Germinal center (tissue), 1 donor: Measurements from ENCODE around the gene OLA1.

Experiments
- DNase-seq: peaks from one replicate; pipeline ENCODE4 v3.0.0; 2012; ENCODE audit warnings: mixed read lengths, low spot score

OLA1 gene

DNA sequence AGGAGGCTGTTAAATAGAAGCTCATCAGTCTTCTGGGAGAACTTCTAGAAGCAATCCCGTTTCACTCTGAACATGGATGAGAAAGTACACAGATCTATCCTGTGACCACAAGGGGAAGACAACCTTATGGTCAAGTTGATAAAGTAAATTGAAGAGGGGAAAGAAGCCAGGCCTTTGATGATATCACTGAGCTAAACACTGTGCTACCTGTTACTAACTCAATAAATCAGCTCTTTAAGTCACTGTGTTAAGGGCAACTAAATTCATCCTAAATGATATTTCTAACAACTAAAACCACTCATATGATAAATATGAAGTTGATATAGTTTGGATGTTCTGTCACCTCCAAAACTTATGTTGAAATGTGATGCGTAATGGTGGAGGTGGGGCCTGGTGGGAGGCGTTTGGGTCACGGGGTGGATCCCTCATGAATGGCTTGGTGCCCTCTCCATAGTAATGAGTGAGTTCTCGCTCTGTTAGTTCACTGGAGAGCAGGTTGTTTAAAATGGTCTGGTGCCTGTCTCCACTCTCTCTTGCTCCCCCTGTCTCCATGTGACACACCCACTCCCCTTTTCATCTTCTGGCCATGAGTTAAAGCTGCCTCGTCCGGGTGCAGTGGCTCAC, 23.6 kb downstream of the OLA1 start:
- no peak for DNase-seq

DNA sequence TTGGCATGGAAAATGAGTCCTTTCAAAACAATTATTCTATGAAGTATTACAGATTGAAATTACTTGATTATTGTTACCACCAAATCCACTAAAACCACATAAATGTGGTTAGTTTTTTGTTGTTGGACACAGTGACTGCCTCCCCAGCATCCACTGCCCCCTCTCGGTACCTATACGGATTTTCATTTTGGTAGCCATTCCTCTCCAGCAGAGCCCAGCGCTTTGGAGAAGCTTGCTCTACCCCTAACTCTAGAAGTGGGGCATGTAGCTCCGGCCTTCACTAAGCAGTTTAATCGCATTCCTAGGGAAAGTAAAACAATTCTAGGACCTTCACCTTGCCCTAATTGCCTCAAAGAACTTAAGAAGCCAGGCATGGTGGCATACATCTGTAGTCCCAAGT, 24.2 kb downstream of the OLA1 start:
- DNase-seq = no peak

DNA sequence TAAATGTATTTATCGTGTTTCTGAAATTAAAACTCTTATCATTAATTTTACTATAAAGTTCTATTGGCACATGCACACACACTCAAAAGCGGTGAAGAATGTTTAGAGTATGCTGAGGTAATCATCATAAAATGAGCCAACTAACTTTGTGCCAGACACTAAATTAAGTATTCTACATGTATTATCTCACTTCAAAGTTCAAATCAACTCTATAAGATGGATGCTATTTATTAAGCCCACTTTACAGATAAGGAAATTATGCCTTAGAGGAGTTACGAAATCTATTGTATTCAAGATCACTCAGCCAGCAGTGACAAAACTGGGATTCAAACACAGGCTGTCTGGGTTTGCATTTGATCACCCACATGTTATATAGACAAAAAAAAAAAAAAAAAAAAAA, 24.9 kb downstream of the OLA1 start:
- DNase-seq = no peak

DNA sequence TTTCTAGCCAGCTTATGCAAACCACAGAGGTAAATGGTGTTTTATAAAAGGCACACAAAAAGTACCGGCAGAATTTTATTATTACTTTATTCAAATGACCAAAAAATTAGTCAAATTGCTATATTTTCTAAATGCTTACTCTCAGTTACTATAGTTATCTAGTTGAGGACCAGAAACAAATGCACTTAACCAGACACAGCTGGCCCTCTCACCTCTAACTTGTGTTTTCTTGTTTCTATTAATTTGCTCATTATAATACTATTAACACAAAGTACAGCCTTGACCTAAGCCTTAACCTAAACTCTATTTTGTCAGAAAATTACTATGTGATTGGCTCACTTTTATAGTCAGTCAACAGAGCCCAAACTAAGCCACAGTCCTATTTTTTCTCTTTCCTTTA, 26.2 kb downstream of the OLA1 start:
- no peak for DNase-seq

DNA sequence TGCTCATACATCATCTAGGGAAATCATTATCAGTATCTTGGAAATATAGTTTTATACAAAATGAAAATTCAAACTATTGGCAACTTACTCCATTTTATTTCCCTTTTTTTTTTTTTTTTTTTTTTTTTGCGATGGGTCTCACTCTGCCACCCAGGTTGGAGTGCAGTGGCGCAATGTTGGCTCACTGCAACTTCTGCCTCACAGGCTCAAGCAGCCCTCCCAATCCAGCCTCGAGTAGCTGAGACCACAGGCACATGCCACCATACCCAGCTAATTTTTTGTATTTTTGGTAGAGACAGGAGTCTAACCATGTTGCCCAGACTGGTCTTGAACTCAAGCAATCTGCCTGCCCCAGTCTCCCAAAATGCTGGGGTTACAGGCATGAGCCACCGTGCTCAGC, 29.0 kb downstream of the OLA1 start:
- DNase-seq = no peak

DNA sequence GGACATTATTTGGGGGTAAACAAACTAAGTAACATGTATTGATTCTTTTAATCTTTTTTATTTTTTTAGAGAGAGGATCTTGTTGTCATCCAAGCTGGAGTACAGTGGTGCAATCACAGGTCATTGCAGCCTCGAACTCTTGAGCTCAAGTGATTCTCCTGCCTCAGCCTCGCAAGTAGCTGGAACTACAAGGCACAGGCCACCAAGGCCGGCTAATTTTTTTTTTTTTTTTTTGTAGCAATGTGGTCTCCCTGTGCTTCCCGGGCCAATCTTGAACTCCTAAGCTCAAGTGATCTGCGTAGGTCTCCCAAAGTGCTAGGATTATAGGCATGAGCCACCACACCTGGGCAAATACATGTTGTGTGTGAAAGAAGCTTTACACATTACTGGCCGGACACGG, 29.6 kb downstream of the OLA1 start:
- no peak for DNase-seq

DNA sequence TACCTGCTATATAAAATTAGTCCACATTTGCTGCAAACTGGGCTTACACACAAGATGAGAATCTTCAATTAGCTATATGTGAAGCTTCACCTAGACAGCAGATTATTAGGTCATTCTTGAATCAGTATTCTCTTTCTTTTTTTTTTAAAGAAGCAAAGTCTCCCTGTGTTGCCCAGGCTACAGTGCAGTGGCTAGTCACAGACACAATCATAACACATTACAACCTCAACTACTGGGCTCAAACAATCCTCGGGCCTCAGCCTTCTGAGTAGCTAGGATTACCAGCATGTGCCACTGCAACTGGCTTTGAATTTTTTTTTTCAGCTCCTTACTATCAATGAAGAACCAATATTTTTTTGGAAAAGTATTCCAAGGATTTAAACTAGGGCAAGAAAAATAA, 30.5 kb downstream of the OLA1 start:
- DNase-seq = no peak

DNA sequence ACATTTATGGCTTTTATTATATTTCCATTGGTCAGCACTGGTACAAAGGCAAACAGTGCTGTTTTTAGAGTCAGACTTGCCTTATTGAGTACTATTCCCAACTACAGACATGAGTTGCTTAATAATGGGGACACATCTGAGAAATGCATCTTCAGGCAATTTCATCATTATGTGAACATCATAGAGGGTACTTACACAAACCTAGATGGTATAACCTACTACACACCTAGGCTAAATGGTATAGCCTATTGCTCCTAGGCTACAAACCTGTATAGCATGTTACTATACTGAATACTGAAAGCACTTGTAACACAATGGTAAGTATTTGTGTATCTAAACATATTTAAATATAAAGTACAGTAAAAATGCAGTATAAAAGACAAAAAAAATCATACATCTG, 36.4 kb downstream of the OLA1 start:
- no peak for DNase-seq

DNA sequence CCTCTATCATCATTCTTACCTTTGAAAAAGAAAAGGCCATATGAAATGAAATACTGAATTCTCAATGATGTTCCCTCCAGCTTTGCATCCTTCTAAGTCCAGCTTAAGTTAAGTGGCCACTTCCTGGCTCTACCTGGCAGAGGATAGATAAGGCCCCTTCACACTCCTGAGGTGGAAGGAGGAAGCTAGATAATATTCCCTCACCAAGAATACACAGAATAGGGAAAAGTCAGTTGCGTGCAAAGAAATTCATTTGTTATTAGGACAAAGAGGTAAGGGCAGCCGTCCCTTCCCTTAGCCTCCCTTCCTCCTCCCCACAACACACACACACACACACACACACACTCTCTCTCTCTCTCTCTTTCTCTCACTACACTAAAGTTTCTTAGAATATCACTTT, 37.5 kb downstream of the OLA1 start:
- DNase-seq = no peak

DNA sequence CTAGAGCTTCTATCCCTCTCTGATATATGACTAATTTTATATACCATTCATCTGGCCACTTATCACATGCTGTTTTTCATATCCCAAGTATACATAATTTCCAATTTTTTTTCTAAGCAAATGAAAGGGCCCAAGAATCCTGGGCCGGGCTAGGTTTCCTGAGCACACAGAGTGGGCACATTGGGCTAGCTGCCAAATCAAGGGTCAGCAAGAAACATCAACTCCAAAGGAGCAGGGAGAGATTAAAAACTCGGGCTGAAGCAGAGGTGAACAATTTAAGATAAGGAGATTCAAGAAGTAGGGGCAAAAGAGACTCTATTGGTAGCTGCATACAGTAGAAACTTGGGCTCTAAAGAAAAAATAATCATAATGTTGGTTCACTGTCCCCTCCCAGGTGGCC, 39.0 kb downstream of the OLA1 start:
- DNase-seq = no peak

DNA sequence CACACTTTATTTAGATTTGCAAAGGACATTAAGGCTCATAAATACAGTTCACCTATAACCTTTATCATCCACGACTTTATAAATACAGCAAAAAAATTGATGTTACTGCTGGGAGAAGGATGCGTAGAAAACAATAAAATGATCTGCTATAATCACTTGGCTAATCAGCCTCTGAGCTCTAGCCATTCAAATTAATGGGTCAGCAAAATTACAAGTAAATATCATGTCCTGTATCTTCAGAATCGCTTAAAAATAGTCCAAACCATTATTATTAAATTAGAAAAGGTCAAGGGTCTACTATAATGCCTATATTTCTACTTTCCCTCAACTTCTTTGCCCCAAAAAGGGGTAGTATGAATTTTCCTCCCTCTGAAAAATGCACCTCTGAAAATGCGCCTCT, 40.3 kb downstream of the OLA1 start:
- DNase-seq = no peak

DNA sequence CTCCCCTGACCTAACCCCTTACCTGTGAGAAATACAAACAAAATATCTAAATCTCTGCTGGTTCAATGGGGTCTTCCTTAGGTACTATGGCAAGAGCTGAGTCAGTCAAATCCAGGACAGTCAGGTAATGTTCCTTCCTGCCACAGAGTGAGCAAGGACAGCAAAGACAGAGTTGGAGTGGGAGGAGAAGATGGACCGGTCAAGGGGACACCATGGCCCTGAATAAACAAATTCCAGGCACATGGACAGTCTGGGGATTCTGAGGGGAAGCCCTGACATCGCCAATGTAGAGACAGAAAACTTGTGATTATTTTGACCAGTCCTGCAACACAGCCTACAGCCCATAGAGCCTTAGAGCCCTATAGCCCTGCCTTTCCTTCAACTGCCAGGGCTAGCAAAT, 42.8 kb downstream of the OLA1 start:
- no peak for DNase-seq

DNA sequence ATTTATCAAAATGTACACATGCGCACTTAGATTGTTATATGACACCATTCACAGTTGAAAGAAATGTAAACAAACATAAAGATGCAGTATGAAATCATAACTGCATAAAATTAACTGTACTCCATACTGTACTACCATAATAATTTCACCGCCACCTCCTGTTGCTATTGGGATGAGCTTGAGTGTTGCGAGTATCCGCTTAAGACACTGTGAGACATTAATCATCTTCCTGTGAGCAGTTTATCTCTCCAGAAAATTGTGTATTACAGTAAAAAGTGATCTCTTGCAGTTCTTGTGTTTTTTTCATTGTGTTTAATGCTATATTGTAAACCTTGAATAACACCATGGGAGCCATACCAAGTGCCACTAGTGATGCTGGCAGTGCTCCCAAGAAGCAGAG, 46.1 kb downstream of the OLA1 start:
- DNase-seq = no peak

DNA sequence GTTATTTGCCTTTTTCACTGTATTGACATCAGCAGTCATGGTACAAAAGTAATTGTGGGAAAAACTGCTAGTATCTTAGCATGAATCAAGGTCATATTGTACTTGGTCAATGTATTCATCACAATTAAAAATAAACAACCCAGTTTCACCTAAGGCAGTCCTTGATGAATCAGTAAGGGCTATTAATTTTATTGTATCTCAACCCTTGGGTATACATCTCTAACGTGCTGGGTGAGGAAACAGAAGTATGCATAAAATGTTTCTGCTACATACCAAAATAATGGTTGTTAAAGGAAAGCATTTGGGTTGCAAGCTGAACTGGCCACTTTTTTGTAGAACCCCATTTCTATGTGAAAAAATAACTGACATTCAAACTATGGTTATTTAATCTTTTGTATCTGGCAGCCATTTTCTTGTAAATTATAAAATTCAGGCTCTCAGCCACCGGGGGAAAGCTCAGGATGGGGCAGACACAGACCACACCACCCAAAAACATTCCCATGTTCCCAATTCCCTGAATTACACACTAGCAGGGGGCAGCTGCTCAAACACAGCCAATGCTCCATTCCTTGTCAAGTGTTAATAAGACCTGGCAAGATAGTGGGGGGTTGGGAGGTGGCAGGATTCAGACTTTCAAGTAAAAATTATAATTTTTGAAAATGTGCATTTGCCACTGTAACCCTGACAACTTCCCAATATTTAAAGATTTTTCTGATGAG, 49.3 kb downstream of the OLA1 start:
- no peak for DNase-seq

DNA sequence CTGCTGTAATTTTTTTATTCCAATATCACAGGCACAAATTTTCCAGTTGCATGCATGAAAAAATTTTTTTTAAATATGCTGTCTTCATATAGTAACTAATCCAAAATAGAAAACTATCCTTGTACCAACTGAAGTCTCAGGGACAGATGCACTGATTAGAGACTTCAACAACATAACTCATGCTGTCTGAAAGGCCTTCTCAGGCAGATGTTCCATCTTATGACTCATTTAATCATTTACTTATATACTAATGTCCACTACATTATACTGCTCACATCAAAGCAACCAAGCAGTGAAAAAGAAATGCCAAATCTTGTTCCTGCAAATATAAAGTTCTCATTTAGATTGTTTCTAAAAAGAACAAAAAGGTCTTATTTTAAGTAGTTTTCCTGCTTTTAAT, 53.1 kb downstream of the OLA1 start:
- no peak for DNase-seq

DNA sequence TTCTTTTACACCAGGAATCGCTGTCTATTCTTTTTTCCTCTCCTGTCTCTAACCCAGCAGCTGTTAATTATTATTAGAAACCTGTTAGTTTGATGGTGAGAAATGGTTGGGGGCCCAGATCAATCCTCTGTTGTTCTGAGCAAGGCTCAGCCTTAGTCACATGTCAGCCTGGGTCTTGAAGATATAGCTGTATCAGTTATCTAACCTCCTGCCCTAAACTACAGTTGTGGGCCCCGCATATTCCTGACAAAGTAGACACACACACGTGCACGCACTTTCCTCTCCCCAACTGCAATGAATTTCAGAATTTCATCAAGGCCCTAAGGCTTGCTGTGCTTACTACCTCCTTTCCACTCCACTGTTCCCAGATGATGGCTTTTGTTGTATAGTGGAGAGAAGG, 54.6 kb downstream of the OLA1 start:
- DNase-seq = no peak

DNA sequence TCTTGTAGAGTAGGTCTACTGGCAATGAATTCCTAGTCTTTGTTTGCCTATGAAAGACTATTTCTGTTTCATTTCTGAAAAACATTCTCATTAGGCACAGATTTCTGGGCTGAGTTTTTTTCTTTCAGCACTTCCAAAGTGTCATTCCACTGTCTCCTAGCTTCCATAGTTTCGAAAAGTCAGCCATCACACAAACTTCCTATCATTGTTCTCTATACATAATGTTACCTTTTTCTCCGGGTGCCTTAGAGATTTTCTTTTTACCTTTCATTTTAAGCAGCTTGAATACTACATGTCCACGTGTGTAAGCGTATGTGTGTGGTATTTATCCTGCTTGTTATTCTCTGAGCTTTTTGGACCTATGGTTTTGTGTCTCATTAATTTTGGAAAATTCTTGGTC, 55.7 kb downstream of the OLA1 start:
- DNase-seq = no peak

DNA sequence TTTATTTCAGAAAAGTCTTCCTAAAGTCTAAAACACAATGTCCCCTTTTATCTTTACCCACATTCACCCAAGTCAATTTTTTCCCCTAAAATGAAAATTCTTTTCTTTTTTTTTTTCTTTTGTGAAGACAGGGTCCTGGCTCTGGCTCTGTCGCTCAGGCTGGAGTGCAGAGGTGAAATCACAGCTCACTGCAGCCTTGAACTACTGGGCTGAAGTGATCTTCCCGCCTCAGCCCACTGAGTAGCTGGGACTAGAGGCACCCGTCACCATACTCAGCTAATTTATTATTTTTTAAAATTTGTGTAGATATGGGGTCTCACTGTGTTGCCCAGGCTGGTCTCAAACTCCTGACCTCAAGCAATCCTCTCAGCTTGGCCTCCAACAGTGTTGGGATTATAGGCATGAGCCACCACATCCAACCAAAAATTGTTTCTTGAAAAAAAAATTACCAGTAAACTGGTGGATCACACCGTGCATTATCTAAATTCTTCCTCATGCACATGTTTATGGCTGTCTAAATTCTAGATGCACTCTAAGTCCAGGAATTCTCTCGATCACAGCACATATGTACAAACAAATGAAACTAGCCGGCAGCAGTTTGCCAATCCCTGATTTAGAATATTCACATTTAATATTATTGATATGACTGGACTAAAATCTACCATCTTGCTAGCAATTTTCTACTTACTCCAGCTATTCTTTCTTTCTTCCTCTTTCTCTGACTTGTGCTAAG, 56.8 kb downstream of the OLA1 start:
- DNase-seq = no peak

DNA sequence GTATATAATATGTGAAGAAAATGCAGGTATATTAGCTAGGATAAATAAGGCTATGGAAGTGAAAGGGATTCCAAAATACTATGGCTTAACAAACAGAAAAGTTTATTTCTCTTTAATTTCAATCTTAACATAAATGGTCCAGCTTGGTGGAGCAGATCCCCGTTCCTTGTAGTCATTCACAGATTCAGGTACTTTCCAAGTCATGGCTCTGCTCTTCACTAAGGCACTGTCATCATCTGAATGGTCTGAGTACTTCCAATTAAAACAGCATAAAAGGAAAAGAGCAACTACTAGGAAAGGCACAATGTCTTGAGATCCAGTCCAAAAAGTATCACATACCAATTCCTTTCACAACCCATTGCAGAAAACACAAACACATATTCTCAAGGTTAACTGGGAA, 63.4 kb downstream of the OLA1 start:
- no peak for DNase-seq

DNA sequence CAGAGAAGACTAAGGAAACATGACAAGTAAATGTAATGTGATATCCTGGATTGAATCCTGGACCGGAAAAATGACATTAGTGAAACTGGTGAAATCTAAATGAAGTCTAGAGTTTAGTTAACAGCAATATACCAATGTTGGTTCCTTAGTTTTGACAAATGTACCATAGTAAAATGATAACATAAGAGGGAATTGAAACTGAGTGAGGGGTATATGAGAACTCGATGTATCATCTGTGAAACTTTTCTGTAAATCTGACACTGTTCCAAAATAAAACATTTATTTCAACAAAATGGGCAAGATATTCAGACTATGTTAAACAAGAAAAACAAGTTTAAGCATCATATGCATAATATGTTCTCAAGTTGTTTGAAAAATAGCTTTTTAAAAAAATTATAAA, 63.8 kb downstream of the OLA1 start:
- DNase-seq = no peak

DNA sequence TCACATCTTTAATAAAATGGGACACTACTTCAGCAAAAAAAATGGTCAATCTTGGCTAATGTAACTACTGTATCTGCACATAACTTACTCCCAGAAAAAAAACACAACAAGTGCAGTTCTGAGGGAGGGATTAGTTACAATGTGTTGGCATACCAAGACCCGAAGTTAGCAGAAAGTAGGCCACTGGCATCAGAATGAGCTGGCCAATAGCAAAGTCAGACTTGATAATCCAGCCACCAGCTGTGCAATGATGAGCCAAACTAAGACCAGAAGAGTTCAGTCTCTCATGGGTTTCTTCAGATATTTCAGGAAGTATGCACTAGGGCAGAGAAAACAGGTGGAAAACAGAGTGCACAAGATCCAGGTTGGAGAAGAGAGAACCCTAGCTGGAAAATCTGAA, 65.3 kb downstream of the OLA1 start:
- DNase-seq = no peak

DNA sequence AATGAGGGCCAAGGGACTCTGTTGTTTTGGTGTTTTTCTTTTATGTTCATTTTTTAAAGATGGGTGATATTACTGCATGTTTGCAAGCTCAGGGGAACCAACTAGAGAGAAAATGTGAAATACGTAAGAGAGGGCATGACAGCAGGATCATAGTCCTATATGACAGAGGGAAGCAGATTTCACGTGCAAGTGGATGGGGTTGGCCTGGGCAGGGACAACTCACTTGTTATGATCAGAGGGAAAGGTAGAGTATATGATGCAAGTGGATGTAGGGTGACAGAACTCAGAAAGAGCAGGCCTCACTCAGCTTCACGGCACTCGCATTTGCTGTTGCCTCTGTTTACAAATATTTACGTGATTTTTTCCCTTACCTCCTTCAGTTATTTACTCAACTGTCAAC, 67.0 kb downstream of the OLA1 start:
- DNase-seq = no peak

DNA sequence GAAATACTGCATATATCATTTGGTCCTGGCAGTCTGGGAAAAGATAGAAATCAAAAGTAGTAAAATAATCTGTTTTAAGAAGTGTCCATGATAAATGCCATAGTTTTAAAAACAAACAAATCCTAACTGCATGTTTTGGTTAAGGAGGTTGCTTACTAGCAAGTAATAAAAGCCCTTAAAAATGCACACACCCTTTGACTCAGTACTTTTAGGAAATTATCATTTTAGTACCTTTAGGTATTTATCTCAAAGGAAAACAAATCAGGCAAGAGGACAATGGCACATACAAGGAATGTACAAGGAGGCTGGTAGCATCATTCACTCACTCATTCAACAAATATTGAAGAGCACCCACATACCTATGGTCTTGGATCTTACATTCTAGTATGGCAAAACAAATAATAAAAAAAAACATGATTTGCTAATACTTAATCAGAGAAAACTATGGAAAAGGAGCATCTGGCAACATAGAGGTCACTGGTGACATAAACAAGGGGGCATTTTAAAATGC, 67.6 kb downstream of the OLA1 start:
- DNase-seq = no peak
